HG03139 (cell line): ENCODE results near the gene PLBD2.
"Not testable (repeated sequence)": the region's sequence is repeated elsewhere in the genome, so short reads cannot be mapped to it uniquely, and the experiment has no call there.

ENCODE experiments used
- ATAC-seq: cut with Tn5 transposase; IDR thresholded peaks from one replicate; pipeline ENCODE4 v1.9.1; 2021; ENCODE audit not compliant: unreplicated experiment

Gene PLBD2

GRCh38 chr12:113333877-113334785 is 24.3 kb upstream of the PLBD2 start:
- ATAC-seq: peak; percentile 5

GRCh38 chr12:113334786-113335539 is 23.4 kb upstream of the PLBD2 start, which contains the start of gene SLC8B1:
SLC8B1 (minus strand) TSS chr12:113335109; CDS start chr12:113332878, 2,231 bp downstream.
- peak; percentile 94 for ATAC-seq

GRCh38 chr12:113339540-113339939 is 18.8 kb upstream of the PLBD2 start:
- ATAC-seq: no peak

GRCh38 chr12:113340061-113340460 is 18.3 kb upstream of the PLBD2 start:
- ATAC-seq: no peak

- ATAC-seq: no peak
Observed at GRCh38 chr12:113341535-113341934, 16.9 kb upstream of the PLBD2 start.

- ATAC-seq: no peak
Observed at GRCh38 chr12:113345318-113345717, 13.1 kb upstream of the PLBD2 start.

GRCh38 chr12:113346353-113346752 is 12.0 kb upstream of the PLBD2 start:
- ATAC-seq: no peak

- no peak for ATAC-seq
Observed at GRCh38 chr12:113347107-113347506, 11.3 kb upstream of the PLBD2 start.

GRCh38 chr12:113347892-113348291 is 10.5 kb upstream of the PLBD2 start:
- no peak for ATAC-seq

GRCh38 chr12:113348849-113349536 is 9.4 kb upstream of the PLBD2 start:
- ATAC-seq: no peak

- ATAC-seq: no peak
Observed at GRCh38 chr12:113351089-113351488, 7.3 kb upstream of the PLBD2 start.

GRCh38 chr12:113354192-113354591 is 4.2 kb upstream of the PLBD2 start:
- ATAC-seq: not testable (repeated sequence)

- peak; percentile 18 for ATAC-seq
Observed at GRCh38 chr12:113359133-113359938, 949 bp downstream of the PLBD2 start.

- no peak for ATAC-seq
Observed at GRCh38 chr12:113359939-113360748, 1.8 kb downstream of the PLBD2 start.

GRCh38 chr12:113361574-113362370 is 3.4 kb downstream of the PLBD2 start:
- ATAC-seq: no peak

GRCh38 chr12:113364698-113365097 is 6.3 kb downstream of the PLBD2 start:
- no peak for ATAC-seq

- no peak for ATAC-seq
Observed at GRCh38 chr12:113365639-113366395, 7.4 kb downstream of the PLBD2 start.

- no peak for ATAC-seq
Observed at GRCh38 chr12:113366827-113367226, 8.4 kb downstream of the PLBD2 start.
